GM23248 (cell line): Measurements from ENCODE around the gene KDM4B. TPM values are rescaled to one million over a fixed set of nuclear protein-coding genes. Genes with fewer than 3 reads are reported as not detected.

Source experiments
- DNase-seq: peaks from one replicate; pipeline ENCODE4 v3.0.0-alpha.2; 2015
- H2AFZ ChIP-seq: fragments of 200-600 bp; sonication (generic); 2 replicates; pipeline ENCODE4 v1.6.1; 2016; ENCODE audit warnings: antibody characterized with exemption
- H3F3A ChIP-seq: fragments of 200-600 bp; sonication (generic); 2 replicates; pipeline ENCODE4 v1.6.1; 2016; ENCODE audit warnings: mild to moderate bottlenecking, antibody characterized with exemption, mixed run types; ENCODE audit not compliant: insufficient read depth
- H3K27ac ChIP-seq: fragments of 200-600 bp; sonication (generic); 2 replicates; pipeline ENCODE4 v1.5.1; 2016; ENCODE audit warnings: mild to moderate bottlenecking
- H3K27me3 ChIP-seq: fragments of 200-600 bp; sonication (generic); replicated peaks from 2 replicates; pipeline ENCODE4 v1.6.1; 2016; ENCODE audit warnings: mild to moderate bottlenecking; ENCODE audit not compliant: insufficient read depth
- H3K36me3 ChIP-seq: fragments of 200-600 bp; sonication (generic); 2 replicates; pipeline ENCODE4 v1.6.1; 2016; ENCODE audit warnings: low read depth, mild to moderate bottlenecking
- H3K4me1 ChIP-seq: fragments of 200-600 bp; sonication (generic); 2 replicates; pipeline ENCODE4 v1.6.1; 2016; ENCODE audit warnings: mild to moderate bottlenecking; ENCODE audit not compliant: insufficient read depth
- H3K4me2 ChIP-seq: fragments of 200-600 bp; sonication (generic); one replicate; pipeline ENCODE4 v1.6.1; 2016; ENCODE audit warnings: mild to moderate bottlenecking; ENCODE audit not compliant: unreplicated experiment
- H3K4me3 ChIP-seq: fragments of 200-600 bp; sonication (generic); 2 replicates; pipeline ENCODE4 v1.5.1; 2016; ENCODE audit warnings: mild to moderate bottlenecking
- H3K79me2 ChIP-seq: fragments of 200-600 bp; sonication (generic); 2 replicates; pipeline ENCODE4 v1.6.1; 2016; ENCODE audit warnings: mild to moderate bottlenecking; ENCODE audit not compliant: insufficient read depth
- H3K9ac ChIP-seq: fragments of 200-600 bp; sonication (generic); 2 replicates; pipeline ENCODE4 v1.6.1; 2016; ENCODE audit warnings: mild to moderate bottlenecking
- H3K9me2 ChIP-seq: fragments of 200-600 bp; sonication (generic); 2 replicates; pipeline ENCODE4 v1.6.1; 2016; ENCODE audit warnings: mixed run types, mild to moderate bottlenecking, moderate library complexity; ENCODE audit not compliant: insufficient read depth
- H3K9me3 ChIP-seq: fragments of 200-600 bp; sonication (generic); one replicate; pipeline ENCODE4 v1.6.1; 2017; ENCODE audit warnings: low read depth
- H4K20me1 ChIP-seq: fragments of 200-600 bp; sonication (generic); 2 replicates; pipeline ENCODE4 v1.6.0; 2016; ENCODE audit not compliant: insufficient read depth
- EZH2 ChIP-seq: fragments of 200-600 bp; sonication (generic); IDR thresholded peaks from 2 replicates; pipeline ENCODE4 v1.6.1; 2018; ENCODE audit warnings: antibody characterized with exemption, mild to moderate bottlenecking; ENCODE audit not compliant: insufficient read depth, poor library complexity, severe bottlenecking
- EZH2phosphoT487 ChIP-seq: fragments of 200-600 bp; sonication (generic); IDR thresholded peaks from 2 replicates; pipeline ENCODE4 v1.6.1; 2018; ENCODE audit warnings: antibody characterized with exemption, moderate library complexity, mild to moderate bottlenecking, low read depth; ENCODE audit not compliant: insufficient read depth
- WGBS, 2 experiments: methylation state at CpG; one replicate each; pipeline ENCODE4 v1.1.6; 2015 to 2017; ENCODE audit warnings: low lambda C conversion rate in 2 of 2, low coverage in 1 of 2; ENCODE audit errors: missing lambda C conversion rate in 2 of 2; 5-methylcytosine and 5-hydroxymethylcytosine counted together
- in situ Hi-C: fragments of 300-500 bp; cut with MboI; formaldehyde crosslinking; loops from 2 replicates; pipeline ENCODE4 v1.15.0; 2020
- polyA plus RNA-seq: library from polyadenylated mRNA; unstranded; fragments of >200 nt; fragmentation: Nextera tagmentation; extraction: Ambion mirVana; gene quantifications from 2 replicates; pipeline ENCODE4 v1.2.1, GENCODE V29; 2016
- total RNA-seq: library from RNA; depleted of rRNA; stranded (reverse); fragments of >200 nt; shearing (Covaris generic); gene quantifications from 2 replicates; pipeline ENCODE4 v1.2.3, GENCODE V29; 2014; rRNA removed

KDM4B gene
- 20.5 and 28.7 TPM in 2 replicates for total RNA-seq
- polyA plus RNA-seq = 13.3 and 14.8 TPM in 2 replicates

GRCh38 chr19:4968462-4969291 lies at the start of gene KDM4B:
KDM4B (plus strand) TSS chr19:4969113; CDS start chr19:5032891, 63,778 bp downstream.
- H3K9ac ChIP-seq = peak within 1 kb of the TSS; percentile 90
- H3K4me2 ChIP-seq = peak within 1 kb of the TSS; percentile 99
- H4K20me1 ChIP-seq = no peaks in the 10 kb centered on the region
- peak within 1 kb of the TSS; percentile 97 for H3K4me3 ChIP-seq
- no peaks in the 10 kb centered on the region for H3K36me3 ChIP-seq
- in situ Hi-C loops = no loop called here
- H3K9me2 ChIP-seq = no peaks in the 10 kb centered on the region
- peaks cover 18% of the 10 kb centered on the region for H3K4me1 ChIP-seq
- peak; percentile 100 for DNase-seq
- 1 to 2% methylated on average over 51 to 69 of the region's 96 CpGs for WGBS, 2 experiments
- no peaks in the 10 kb centered on the region for H3K9me3 ChIP-seq
- peak within 1 kb of the TSS; percentile 85 for H2AFZ ChIP-seq
- H3K79me2 ChIP-seq = peaks cover 43% of the 10 kb centered on the region
- peak within 1 kb of the TSS; percentile 65 for H3K27ac ChIP-seq
- no peaks in the 10 kb centered on the region for H3K27me3 ChIP-seq
- peaks cover 42% of the 10 kb centered on the region for H3F3A ChIP-seq
- TF ChIP-seq EZH2 = no peak
- no peak for TF ChIP-seq EZH2phosphoT487

- in situ Hi-C loops = no loop called here
- no peak for TF ChIP-seq EZH2
- TF ChIP-seq EZH2phosphoT487 = no peak
- WGBS, 2 experiments = 95 to 96% methylated on average over 18 to 22 of the region's 22 CpGs
Observed at GRCh38 chr19:4922530-4923275, 46.2 kb upstream of the KDM4B start.

DNA sequence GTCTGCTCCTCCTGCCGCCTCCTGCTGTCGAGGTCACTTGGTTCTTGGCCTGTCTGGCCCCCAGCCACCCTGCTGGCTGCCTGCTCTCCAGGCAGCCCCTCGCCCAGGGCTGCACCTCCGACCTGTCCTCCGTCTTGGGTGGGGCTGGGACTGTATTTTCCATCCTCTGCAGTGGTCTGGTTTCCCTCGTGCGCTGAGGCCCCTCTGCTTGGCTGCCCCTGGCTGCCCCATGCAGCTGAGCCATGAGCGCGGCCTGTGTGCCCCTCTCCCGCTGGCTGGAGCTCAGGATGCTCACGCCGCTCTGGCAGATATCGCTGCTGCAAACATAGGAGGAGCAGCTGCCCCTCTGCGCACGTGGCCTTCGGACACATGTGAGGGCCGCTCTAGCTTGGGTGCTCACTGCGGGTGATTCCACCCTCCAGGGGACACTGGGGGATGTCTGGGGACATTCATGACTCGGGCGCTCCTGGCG lies 45.6 kb upstream of the KDM4B start:
- H3K4me1 ChIP-seq = peaks cover 11% of the 10 kb centered on the region; the same call in 1 of the 2 replicates
- TF ChIP-seq EZH2phosphoT487 (no peak), EZH2 (no peak)
- no peak overlapping the region for H3K27ac ChIP-seq
- WGBS, 2 experiments = 96 to 97% methylated on average over 18 to 21 of the region's 21 CpGs
- no peaks in the 10 kb centered on the region; the same call in 1 of the 2 replicates for H3K36me3 ChIP-seq
- no peak overlapping the region for H2AFZ ChIP-seq
- in situ Hi-C loops = no loop called here
- no peaks in the 10 kb centered on the region for H3K9me3 ChIP-seq
- no peak overlapping the region for H3K4me2 ChIP-seq
- DNase-seq = no peak
- H3K9me2 ChIP-seq = no peaks in the 10 kb centered on the region
- H3K79me2 ChIP-seq = peaks cover 100% of the 10 kb centered on the region
- no peaks in the 10 kb centered on the region for H3F3A ChIP-seq
- no peaks in the 10 kb centered on the region for H3K27me3 ChIP-seq
- H4K20me1 ChIP-seq = no peaks in the 10 kb centered on the region
- H3K4me3 ChIP-seq = no peak overlapping the region
- no peak overlapping the region for H3K9ac ChIP-seq

More at GRCh38 chr19:4922530-4923275, 46.2 kb upstream of the KDM4B start:
- Histone ChIP-seq H3K4me1 (peaks cover 11% of the 10 kb centered on the region; the same call in 1 of the 2 replicates), H3K9ac (no peak overlapping the region), H3K27ac (no peak overlapping the region), H3K9me2 (no peaks in the 10 kb centered on the region), H4K20me1 (no peaks in the 10 kb centered on the region), H3K79me2 (peaks cover 100% of the 10 kb centered on the region), H3K36me3 (no peaks in the 10 kb centered on the region; the same call in 1 of the 2 replicates), H3F3A (no peaks in the 10 kb centered on the region), H3K27me3 (no peaks in the 10 kb centered on the region), H3K9me3 (no peaks in the 10 kb centered on the region), H3K4me3 (no peak overlapping the region), H3K4me2 (no peak overlapping the region), H2AFZ (no peak overlapping the region)
- DNase-seq = no peak

DNA sequence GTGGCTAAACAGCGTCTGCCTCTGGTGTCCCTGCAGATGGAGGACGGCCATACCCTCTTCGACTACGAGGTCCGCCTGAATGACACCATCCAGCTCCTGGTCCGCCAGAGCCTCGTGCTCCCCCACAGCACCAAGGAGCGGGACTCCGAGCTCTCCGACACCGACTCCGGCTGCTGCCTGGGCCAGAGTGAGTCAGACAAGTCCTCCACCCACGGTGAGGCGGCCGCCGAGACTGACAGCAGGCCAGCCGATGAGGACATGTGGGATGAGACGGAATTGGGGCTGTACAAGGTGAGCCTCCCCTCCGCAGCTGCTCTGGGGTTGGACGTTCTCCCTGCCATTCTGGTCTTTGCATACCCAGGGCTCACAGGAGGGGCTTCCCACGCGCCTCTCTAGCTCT lies 39.7 kb upstream of the KDM4B start:
- no peaks in the 10 kb centered on the region for H3K9me2 ChIP-seq
- H3K4me3 ChIP-seq = no peak overlapping the region
- no peak overlapping the region for H3K4me2 ChIP-seq
- no peaks in the 10 kb centered on the region for H3K9me3 ChIP-seq
- no peaks in the 10 kb centered on the region for H3K27me3 ChIP-seq
- no peaks in the 10 kb centered on the region for H4K20me1 ChIP-seq
- H3F3A ChIP-seq = no peaks in the 10 kb centered on the region
- 34 to 52% methylated on average over 22 of the region's 22 CpGs for WGBS, 2 experiments
- peaks cover 21% of the 10 kb centered on the region for H3K4me1 ChIP-seq
- no peak for TF ChIP-seq EZH2
- no peak for TF ChIP-seq EZH2phosphoT487
- no peak overlapping the region for H2AFZ ChIP-seq
- DNase-seq = peak; percentile 88
- in situ Hi-C loops = no loop called here
- H3K36me3 ChIP-seq = 0 out of 2 replicates have a peak, but pooled peaks cover 3% of the 10 kb centered on the region
- H3K9ac ChIP-seq = 0 out of 2 replicates have a peak overlapping the region, but pooled peaks have one; percentile 13
- H3K27ac ChIP-seq = peak overlapping the region; percentile 24; the same call in 1 of the 2 replicates
- H3K79me2 ChIP-seq = peaks cover 79% of the 10 kb centered on the region
